SK-N-SH (cell line): ENCODE measurements around the gene TOLLIP.

Experiments used
- CHD2 ChIP-seq: fragments of 150-350 bp; IDR thresholded peaks from 2 replicates; pipeline ENCODE4 v1.6.1; 2018; ENCODE audit warnings: low read length; ENCODE audit not compliant: partially characterized antibody
- GABPA ChIP-seq: IDR thresholded peaks from 2 replicates; pipeline ENCODE4 v1.4.0; 2012; ENCODE audit warnings: low read depth, mild to moderate bottlenecking
- POLR2AphosphoS5 ChIP-seq: IDR thresholded peaks from 2 replicates; pipeline ENCODE4 v1.6.1; 2012; ENCODE audit warnings: low read depth, low read length
- REST ChIP-seq: IDR thresholded peaks from 2 replicates; pipeline ENCODE4 v1.6.1; 2012; ENCODE audit warnings: mild to moderate bottlenecking, low read depth, low read length, moderate library complexity
- RXRA ChIP-seq: IDR thresholded peaks from 2 replicates; pipeline ENCODE4 v1.4.0; 2012; ENCODE audit warnings: low read depth, mild to moderate bottlenecking, borderline replicate concordance
- TCF12 ChIP-seq: IDR thresholded peaks from 2 replicates; pipeline ENCODE4 v1.4.0; 2012

GRCh38 chr11:1346669-1347390 is 37.4 kb upstream of the TOLLIP start:
- TF ChIP-seq RXRA (no peak), GABPA (no peak), TCF12 (no peak), CHD2 (no peak), POLR2AphosphoS5 (no peak), REST (no peak)
